GM12878 (cell line): ENCODE data around the gene PERP. TPM values are rescaled to one million over a fixed set of nuclear protein-coding genes. Genes with fewer than 3 reads are reported as not detected.

Experiments used
- ATAC-seq: fragments of 200-7000 bp; cut with Tn5 transposase; 3 replicates; pipeline ENCODE4 v1.9.1; 2020; ENCODE audit warnings: mild to moderate bottlenecking, moderate library complexity
- BruUV-seq: library from RNA; stranded (reverse); fragments of 400-500 nt; replicated peaks from 2 replicates; lab custom pipeline; 2021; lab: Mats Ljungman, UMichigan
- CTCF ChIA-PET: fragments of 300-600 bp; sonication (Branson Sonifier 250); formaldehyde crosslinking; extraction: SDS; loops from one replicate; lab custom pipeline; 2021; ENCODE audit warnings: inconsistent platforms; lab: Yijun Ruan, JAX
- POLR2A ChIA-PET: fragments of 350-600 bp; formaldehyde crosslinking; extraction: SDS; loops from one replicate; lab custom pipeline; 2021; ENCODE audit warnings: inconsistent platforms; lab: Charles Lee
- RAD21 ChIA-PET: fragments of 300-600 bp; sonication (Branson Sonifier 250); formaldehyde crosslinking; loops from one replicate; lab custom pipeline; 2023; ENCODE audit warnings: antibody characterized with exemption; ENCODE audit not compliant: unreplicated experiment; lab: Charles Lee
- SMC1A ChIA-PET: fragments of 300-600 bp; sonication (Branson Sonifier 250); formaldehyde crosslinking; loops from one replicate; lab custom pipeline; 2023; ENCODE audit not compliant: unreplicated experiment, uncharacterized antibody; lab: Charles Lee
- DNase-seq: peaks from one replicate; pipeline ENCODE4 v3.0.0-alpha.2; 2011; ENCODE audit warnings: low read depth, low spot score
- FAIRE-seq: peaks from 3 replicates; lab custom pipeline; 2011; peaks lifted over from hg19 to GRCh38; lab: Jason Lieb, UNC
- H2AFZ ChIP-seq: 2 replicates; pipeline ENCODE4 v1.6.0; 2011; ENCODE audit warnings: low read depth, low read length, control low read depth; ENCODE audit not compliant: control insufficient read depth
- H3K27ac ChIP-seq: 2 replicates; pipeline ENCODE4 v1.5.1; 2011; ENCODE audit warnings: control low read depth; ENCODE audit not compliant: control insufficient read depth, insufficient read depth
- H3K27me3 ChIP-seq, 2 experiments: replicated peaks in 1 of 2; 2 replicates each; pipeline versions ENCODE4 v1.6.0 to v1.6.1; 2011; ENCODE audit warnings: low read length in 1 of 2; ENCODE audit not compliant: control insufficient read depth in 2 of 2, insufficient read depth in 2 of 2
- H3K36me3 ChIP-seq, 2 experiments: 2 replicates each; pipeline ENCODE4 v1.5.1; 2011; ENCODE audit warnings: low read length in 1 of 2; ENCODE audit not compliant: control insufficient read depth in 2 of 2, insufficient read depth in 2 of 2
- H3K4me1 ChIP-seq: 2 replicates; pipeline ENCODE4 v1.6.1; 2011; ENCODE audit warnings: mild to moderate bottlenecking, low read length, moderate library complexity, mixed read lengths; ENCODE audit not compliant: control insufficient read depth, insufficient read depth
- H3K4me2 ChIP-seq: 2 replicates; pipeline ENCODE4 v1.6.0; 2011; ENCODE audit warnings: control low read depth; ENCODE audit not compliant: control insufficient read depth, insufficient read depth
- H3K4me3 ChIP-seq: fragments of 200-600 bp; sonication (generic); 2 replicates; pipeline ENCODE4 v1.5.1; 2016
- H3K79me2 ChIP-seq: 2 replicates; pipeline ENCODE4 v1.6.0; 2011; ENCODE audit warnings: low read length; ENCODE audit not compliant: control insufficient read depth, insufficient read depth
- H3K9ac ChIP-seq: 2 replicates; pipeline ENCODE4 v1.8.0; 2011; ENCODE audit warnings: low read length, control low read depth, mixed read lengths; ENCODE audit not compliant: control insufficient read depth, insufficient read depth
- H3K9me3 ChIP-seq: replicated peaks from 3 replicates; pipeline ENCODE4 v1.5.1; 2011; ENCODE audit warnings: mild to moderate bottlenecking, low read length; ENCODE audit not compliant: control insufficient read depth, insufficient read depth
- H4K20me1 ChIP-seq: 2 replicates; pipeline ENCODE4 v1.6.0; 2011; ENCODE audit not compliant: control insufficient read depth, insufficient read depth
- CHD4 ChIP-seq: fragments of 200-600 bp; sonication (generic); IDR thresholded peaks from 2 replicates; pipeline ENCODE4 v1.6.1; 2016; ENCODE audit warnings: mild to moderate bottlenecking
- NR2C2 ChIP-seq: IDR thresholded peaks from 2 replicates; pipeline ENCODE4 v1.6.1; 2011; ENCODE audit warnings: borderline replicate concordance, low read depth; ENCODE audit not compliant: control insufficient read depth, insufficient read length
- POU2F2 ChIP-seq: IDR thresholded peaks from 3 replicates; pipeline ENCODE4 v1.6.1; 2011; ENCODE audit warnings: low read depth, mild to moderate bottlenecking, low read length, borderline replicate concordance
- RB1 ChIP-seq: fragments of 450-650 bp; formaldehyde crosslinking; IDR thresholded peaks from 2 replicates; pipeline ENCODE4 v1.6.1; 2017; ENCODE audit warnings: mild to moderate bottlenecking, borderline replicate concordance
- TCF3 ChIP-seq: IDR thresholded peaks from 2 replicates; pipeline ENCODE4 v1.6.1; 2012; ENCODE audit warnings: low read depth, mild to moderate bottlenecking, low read length, borderline replicate concordance; ENCODE audit not compliant: insufficient read depth
- WGBS: methylation state at CpG from one replicate; pipeline ENCODE4 v1.1.6; 2016; ENCODE audit warnings: low lambda C conversion rate; ENCODE audit not compliant: insufficient replicate concordance, insufficient coverage; ENCODE audit errors: missing lambda C conversion rate; 5-methylcytosine and 5-hydroxymethylcytosine counted together
- in situ Hi-C: fragments of 300-500 bp; cut with MboI; formaldehyde crosslinking; loops from 9 replicates; pipeline ENCODE4 v1.14.3; 2018; ENCODE audit warnings: mixed read lengths
- intact Hi-C: fragments of 100-400 bp; cut with micrococcal nuclease; formaldehyde crosslinking; loops from one replicate; pipeline ENCODE4 v1.14.2; 2022; ENCODE audit not compliant: unreplicated experiment
- polyA plus RNA-seq, 11 experiments: library from polyadenylated mRNA; depleted of rRNA in 4 of 11; unstranded in 6 of 11; stranded (reverse) in 5 of 11; fragments of >200 nt; fragmentation: Nextera tagmentation in 4 of 11; fragmentation: Illumina TruSeq in 1 of 11; extraction: Ambion mirVana in 4 of 11; extraction: Trizol in 1 of 11; gene quantifications; 1 replicate in 1 of 11; 2 replicates in 10 of 11; pipeline versions ENCODE4 v1.2.1 to v1.2.3, GENCODE V29; 2011 to 2016; ENCODE audit warnings: inconsistent platforms in 2 of 11, missing spikeins in 2 of 11, low read depth in 1 of 11
- total RNA-seq, 4 experiments: library from RNA; depleted of rRNA in 3 of 4; stranded (reverse); fragments of >200 nt in 3 of 4; fragmentation: Illumina TruSeq in 1 of 4; extraction: Trizol in 1 of 4; gene quantifications; 2 replicates each; pipeline versions ENCODE4 v1.2.1 to v1.2.3, GENCODE V29; 2013 to 2021
- TF ChIP-seq, protein P1 (sequence below): fragments of 450-650 bp; IDR thresholded peaks from 2 replicates; pipeline ENCODE4 v1.6.1; 2017; ENCODE audit warnings: low read depth, mild to moderate bottlenecking, moderate library complexity
- TF ChIP-seq, protein P2 (sequence below): fragments of 450-650 bp; IDR thresholded peaks from 2 replicates; pipeline ENCODE4 v1.6.1; 2017; ENCODE audit warnings: mild to moderate bottlenecking, moderate library complexity
- TF ChIP-seq, protein P3 (sequence below): fragments of 450-650 bp; IDR thresholded peaks from 2 replicates; pipeline ENCODE4 v1.6.1; 2016; ENCODE audit warnings: mild to moderate bottlenecking, moderate library complexity, borderline replicate concordance
- TF ChIP-seq, protein P4 (sequence below): fragments of 450-650 bp; IDR thresholded peaks from 2 replicates; pipeline ENCODE4 v1.6.1; 2014; ENCODE audit warnings: mild to moderate bottlenecking

Gene PERP
- total and polyA plus RNA-seq, 10 of the 15 experiments (the other 5 are each of a cell fraction or from before 2014, with no cell fraction given) = 0.37 to 2.4 (median 0.75) TPM

DNA sequence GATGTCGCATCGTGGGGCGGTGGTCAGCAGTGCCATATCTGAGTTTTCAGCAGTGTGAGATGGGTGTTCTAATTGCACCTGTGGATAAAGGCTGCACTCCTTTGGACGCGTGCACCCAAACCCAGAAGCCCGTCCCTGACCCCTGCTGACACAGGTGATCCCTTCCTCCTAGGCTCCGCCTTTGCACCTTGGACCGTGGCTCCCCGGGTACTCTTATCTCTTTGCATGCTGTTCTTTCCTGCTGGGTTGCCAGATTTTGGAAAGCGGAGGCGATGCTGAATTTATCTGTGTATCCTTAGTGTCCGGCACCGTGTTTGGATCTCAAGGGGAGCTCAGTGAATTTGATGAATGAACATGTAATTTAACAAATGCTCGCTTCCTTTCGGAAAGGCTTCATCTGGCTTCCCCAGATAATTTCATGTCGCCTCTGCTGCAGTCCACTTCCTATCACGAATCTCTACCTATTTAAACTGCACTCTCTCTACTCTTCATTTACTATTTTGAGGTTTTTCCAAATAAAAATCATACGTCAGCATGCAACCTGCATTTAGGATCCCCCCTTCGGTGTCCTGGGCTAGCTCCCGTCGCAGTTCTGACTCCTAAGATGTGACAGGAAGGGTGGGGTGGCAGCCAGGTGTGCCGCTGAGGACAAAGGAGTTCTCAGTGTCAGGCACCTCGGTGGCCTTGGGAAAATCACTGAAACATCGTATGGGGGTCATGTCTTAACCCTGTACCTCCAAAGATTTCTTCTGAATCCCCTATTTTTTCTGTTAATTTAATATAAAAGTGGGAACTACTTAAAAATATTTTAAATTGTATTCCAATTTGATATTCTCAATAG, 753 bp upstream of the PERP start:
- no peaks in the 10 kb centered on the region for H3K9me3 ChIP-seq
- no peaks in the 10 kb centered on the region for H4K20me1 ChIP-seq
- H3K27ac ChIP-seq = no peak overlapping the region
- peak overlapping the region; percentile 86 for H3K4me2 ChIP-seq
- TF ChIP-seq CHD4 (no peak), POU2F2 (no peak), TCF3 (no peak), RB1 (no peak), NR2C2 (no peak)
- TF ChIP-seq, protein P1, sequence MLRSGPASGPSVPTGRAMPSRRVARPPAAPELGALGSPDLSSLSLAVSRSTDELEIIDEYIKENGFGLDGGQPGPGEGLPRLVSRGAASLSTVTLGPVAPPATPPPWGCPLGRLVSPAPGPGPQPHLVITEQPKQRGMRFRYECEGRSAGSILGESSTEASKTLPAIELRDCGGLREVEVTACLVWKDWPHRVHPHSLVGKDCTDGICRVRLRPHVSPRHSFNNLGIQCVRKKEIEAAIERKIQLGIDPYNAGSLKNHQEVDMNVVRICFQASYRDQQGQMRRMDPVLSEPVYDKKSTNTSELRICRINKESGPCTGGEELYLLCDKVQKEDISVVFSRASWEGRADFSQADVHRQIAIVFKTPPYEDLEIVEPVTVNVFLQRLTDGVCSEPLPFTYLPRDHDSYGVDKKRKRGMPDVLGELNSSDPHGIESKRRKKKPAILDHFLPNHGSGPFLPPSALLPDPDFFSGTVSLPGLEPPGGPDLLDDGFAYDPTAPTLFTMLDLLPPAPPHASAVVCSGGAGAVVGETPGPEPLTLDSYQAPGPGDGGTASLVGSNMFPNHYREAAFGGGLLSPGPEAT = no peak
- TF ChIP-seq, protein P2, sequence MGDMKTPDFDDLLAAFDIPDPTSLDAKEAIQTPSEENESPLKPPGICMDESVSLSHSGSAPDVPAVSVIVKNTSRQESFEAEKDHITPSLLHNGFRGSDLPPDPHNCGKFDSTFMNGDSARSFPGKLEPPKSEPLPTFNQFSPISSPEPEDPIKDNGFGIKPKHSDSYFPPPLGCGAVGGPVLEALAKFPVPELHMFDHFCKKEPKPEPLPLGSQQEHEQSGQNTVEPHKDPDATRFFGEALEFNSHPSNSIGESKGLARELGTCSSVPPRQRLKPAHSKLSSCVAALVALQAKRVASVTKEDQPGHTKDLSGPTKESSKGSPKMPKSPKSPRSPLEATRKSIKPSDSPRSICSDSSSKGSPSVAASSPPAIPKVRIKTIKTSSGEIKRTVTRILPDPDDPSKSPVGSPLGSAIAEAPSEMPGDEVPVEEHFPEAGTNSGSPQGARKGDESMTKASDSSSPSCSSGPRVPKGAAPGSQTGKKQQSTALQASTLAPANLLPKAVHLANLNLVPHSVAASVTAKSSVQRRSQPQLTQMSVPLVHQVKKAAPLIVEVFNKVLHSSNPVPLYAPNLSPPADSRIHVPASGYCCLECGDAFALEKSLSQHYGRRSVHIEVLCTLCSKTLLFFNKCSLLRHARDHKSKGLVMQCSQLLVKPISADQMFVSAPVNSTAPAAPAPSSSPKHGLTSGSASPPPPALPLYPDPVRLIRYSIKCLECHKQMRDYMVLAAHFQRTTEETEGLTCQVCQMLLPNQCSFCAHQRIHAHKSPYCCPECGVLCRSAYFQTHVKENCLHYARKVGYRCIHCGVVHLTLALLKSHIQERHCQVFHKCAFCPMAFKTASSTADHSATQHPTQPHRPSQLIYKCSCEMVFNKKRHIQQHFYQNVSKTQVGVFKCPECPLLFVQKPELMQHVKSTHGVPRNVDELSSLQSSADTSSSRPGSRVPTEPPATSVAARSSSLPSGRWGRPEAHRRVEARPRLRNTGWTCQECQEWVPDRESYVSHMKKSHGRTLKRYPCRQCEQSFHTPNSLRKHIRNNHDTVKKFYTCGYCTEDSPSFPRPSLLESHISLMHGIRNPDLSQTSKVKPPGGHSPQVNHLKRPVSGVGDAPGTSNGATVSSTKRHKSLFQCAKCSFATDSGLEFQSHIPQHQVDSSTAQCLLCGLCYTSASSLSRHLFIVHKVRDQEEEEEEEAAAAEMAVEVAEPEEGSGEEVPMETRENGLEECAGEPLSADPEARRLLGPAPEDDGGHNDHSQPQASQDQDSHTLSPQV = no peak
- TF ChIP-seq, protein P3, sequence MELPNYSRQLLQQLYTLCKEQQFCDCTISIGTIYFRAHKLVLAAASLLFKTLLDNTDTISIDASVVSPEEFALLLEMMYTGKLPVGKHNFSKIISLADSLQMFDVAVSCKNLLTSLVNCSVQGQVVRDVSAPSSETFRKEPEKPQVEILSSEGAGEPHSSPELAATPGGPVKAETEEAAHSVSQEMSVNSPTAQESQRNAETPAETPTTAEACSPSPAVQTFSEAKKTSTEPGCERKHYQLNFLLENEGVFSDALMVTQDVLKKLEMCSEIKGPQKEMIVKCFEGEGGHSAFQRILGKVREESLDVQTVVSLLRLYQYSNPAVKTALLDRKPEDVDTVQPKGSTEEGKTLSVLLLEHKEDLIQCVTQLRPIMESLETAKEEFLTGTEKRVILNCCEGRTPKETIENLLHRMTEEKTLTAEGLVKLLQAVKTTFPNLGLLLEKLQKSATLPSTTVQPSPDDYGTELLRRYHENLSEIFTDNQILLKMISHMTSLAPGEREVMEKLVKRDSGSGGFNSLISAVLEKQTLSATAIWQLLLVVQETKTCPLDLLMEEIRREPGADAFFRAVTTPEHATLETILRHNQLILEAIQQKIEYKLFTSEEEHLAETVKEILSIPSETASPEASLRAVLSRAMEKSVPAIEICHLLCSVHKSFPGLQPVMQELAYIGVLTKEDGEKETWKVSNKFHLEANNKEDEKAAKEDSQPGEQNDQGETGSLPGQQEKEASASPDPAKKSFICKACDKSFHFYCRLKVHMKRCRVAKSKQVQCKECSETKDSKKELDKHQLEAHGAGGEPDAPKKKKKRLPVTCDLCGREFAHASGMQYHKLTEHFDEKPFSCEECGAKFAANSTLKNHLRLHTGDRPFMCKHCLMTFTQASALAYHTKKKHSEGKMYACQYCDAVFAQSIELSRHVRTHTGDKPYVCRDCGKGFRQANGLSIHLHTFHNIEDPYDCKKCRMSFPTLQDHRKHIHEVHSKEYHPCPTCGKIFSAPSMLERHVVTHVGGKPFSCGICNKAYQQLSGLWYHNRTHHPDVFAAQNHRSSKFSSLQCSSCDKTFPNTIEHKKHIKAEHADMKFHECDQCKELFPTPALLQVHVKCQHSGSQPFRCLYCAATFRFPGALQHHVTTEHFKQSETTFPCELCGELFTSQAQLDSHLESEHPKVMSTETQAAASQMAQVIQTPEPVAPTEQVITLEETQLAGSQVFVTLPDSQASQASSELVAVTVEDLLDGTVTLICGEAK = no peak
- TF ChIP-seq, protein P4, sequence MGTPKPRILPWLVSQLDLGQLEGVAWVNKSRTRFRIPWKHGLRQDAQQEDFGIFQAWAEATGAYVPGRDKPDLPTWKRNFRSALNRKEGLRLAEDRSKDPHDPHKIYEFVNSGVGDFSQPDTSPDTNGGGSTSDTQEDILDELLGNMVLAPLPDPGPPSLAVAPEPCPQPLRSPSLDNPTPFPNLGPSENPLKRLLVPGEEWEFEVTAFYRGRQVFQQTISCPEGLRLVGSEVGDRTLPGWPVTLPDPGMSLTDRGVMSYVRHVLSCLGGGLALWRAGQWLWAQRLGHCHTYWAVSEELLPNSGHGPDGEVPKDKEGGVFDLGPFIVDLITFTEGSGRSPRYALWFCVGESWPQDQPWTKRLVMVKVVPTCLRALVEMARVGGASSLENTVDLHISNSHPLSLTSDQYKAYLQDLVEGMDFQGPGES = no peak
- TF ChIP-seq, all 136 proteins: peak for 0
- CTCF ChIA-PET = interaction anchor here (0.6 to 3.1 kb wide), 22 partner anchors 10 to 654 kb away, joined by 3 to 31 read pairs (median 5); no protein-coding TSS in a partner anchor
- intact Hi-C loops = loop anchor here (2.0 to 5.0 kb wide), 3 partner anchors 241 to 441 kb away; partner anchors contain the start of gene TNFAIP3
- no peak for DNase-seq
- SMC1A ChIA-PET = interaction anchor here (0.6 to 3.1 kb wide), 11 partner anchors 8 to 1171 kb away, joined by 3 to 62 read pairs (median 3); no protein-coding TSS in a partner anchor
- FAIRE-seq = no peak
- BruUV-seq = no TSS peak
- H3K27me3 ChIP-seq = peaks cover 2 to 31% of the 10 kb centered on the region in 2 experiments
- POLR2A ChIA-PET = no interaction called here
- no peaks in the 10 kb centered on the region for H3K36me3 ChIP-seq
- H2AFZ ChIP-seq = peak overlapping the region; percentile 39; the same call in 1 of the 2 replicates
- WGBS = 12% methylated on average over 24 of the region's 24 CpGs
- peak overlapping the region; percentile 40 for H3K4me3 ChIP-seq
- RAD21 ChIA-PET = interaction anchor here (0.6 to 2.8 kb wide), 8 partner anchors 9 to 403 kb away, joined by 3 to 37 read pairs (median 5); no protein-coding TSS in a partner anchor
- H3K4me1 ChIP-seq = 0 out of 2 replicates have a peak, but pooled peaks cover 5% of the 10 kb centered on the region
- H3K79me2 ChIP-seq = no peaks in the 10 kb centered on the region
- H3K9ac ChIP-seq = no peak overlapping the region
- in situ Hi-C loops = no loop called here
- ATAC-seq = peak; percentile 48
